Dermis microvascular lymphatic vessel endothelial cell (primary cell): ENCODE data around the gene SLC5A10. TPM values are rescaled to one million over a fixed set of nuclear protein-coding genes. Genes with fewer than 3 reads are reported as not detected.
A peak's percentile ranks its signal among the peaks of the same experiment; 100 is the strongest.
"Not testable (repeated sequence)": the region's sequence is repeated elsewhere in the genome, so short reads cannot be mapped to it uniquely, and the experiment has no call there.

Source experiments
- DNase-seq, 2 donors: peaks; one replicate each; pipeline versions ENCODE4 v3.0.0 to v3.0.0-alpha.2; 2010; ENCODE audit warnings: low read depth in 2 of 2
- total RNA-seq: library from RNA; depleted of rRNA; stranded (reverse); fragments of >200 nt; gene quantifications from 2 replicates; pipeline ENCODE4 v1.2.1, GENCODE V29; 2014

Gene SLC5A10
- total RNA-seq = not detected in 2 replicates

- no peak for DNase-seq
Measured at GRCh38 chr17:18951941-18952842, at the start of gene SLC5A10. SLC5A10 (plus strand) TSS chr17:18952165; CDS start chr17:18952206, 41 bp downstream.

GRCh38 chr17:18904482-18904881 lies 47.5 kb upstream of the SLC5A10 start:
- DNase-seq = no peak

DNA sequence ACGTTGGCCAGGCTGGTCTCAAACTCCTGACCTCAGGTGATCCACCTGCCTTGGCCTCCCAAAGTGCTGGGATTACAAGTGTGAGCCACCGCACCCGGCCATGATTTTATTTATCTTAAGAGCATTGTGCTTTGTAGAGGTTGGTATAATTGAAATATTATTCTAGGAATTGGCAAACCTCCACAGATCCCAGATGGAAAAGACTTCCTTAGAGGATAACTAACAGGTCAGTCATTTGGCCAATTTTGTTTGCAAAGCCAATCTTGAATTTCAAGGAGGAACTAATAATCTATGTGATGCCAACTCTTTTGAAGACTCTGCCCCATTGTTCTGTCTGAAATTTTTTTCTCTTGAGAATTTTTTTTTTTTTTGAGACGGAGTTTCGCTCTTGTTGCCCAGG lies 46.7 kb upstream of the SLC5A10 start:
- DNase-seq = no peak

DNA sequence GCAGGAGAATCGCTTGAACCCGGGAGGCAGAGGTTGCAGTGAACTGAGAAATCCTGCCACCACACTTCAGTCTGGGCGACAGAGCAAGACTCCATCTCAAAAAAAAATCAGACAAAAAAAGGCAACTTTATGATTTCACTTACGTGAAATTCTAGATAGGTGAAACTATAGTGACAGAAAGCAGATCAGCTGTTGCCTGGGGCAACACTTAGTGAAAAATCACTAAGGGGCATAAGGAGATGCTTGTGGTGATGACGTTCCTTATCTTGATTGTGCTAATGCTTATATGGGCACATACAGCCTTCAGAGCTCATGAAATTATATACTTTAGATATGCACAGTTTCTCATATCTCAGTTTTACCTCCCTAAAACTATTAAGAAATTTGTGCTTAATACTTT lies 41.6 kb upstream of the SLC5A10 start:
- no peak for DNase-seq

- DNase-seq = no peak
Measured at GRCh38 chr17:18910881-18911280, 41.1 kb upstream of the SLC5A10 start.

DNA sequence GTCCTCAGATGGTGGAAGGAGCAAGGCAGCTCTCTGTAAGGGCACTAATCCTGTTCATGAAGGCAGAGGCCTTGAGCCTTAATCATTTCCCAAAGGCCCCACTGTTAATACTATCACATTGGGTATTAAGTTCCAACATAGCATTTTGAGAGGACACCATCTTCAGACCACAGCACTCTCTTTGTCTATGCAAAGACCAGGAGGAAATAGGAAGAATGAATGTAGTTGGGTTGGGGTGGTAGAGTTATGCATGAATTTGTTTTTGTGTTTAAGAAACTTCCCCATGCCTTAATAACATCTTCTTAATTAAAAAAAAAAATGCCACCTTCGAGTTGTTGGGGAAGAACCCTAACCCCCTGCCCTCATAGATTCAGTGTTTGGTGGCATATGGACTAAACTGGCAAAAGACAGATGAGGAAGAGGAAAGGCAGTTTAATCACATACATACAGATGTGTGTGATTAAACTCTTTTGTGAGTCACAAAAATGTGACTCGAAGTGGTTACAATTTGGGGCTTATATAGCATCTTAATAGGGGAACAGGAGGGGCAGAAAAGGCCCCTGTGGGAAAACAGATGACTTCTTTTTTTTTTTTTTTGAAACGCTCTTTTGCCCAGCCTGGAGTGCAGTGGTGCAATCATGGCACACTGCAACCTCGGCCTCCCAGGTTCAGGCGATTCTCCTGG lies 35.0 kb upstream of the SLC5A10 start:
- no peak for DNase-seq

GRCh38 chr17:18917506-18918032 lies 34.4 kb upstream of the SLC5A10 start:
- DNase-seq = no peak

GRCh38 chr17:18919963-18920362 lies 32.0 kb upstream of the SLC5A10 start:
- DNase-seq = no peak

- peak in 1 of 2 donors; percentile 71 for DNase-seq
Measured at GRCh38 chr17:18920911-18921441, 31.0 kb upstream of the SLC5A10 start.

- no peak for DNase-seq
Measured at GRCh38 chr17:18921485-18921884, 30.5 kb upstream of the SLC5A10 start.

- peak in 1 of 2 donors; percentile 27 for DNase-seq
Measured at GRCh38 chr17:18921912-18922451, 30.0 kb upstream of the SLC5A10 start.

DNA sequence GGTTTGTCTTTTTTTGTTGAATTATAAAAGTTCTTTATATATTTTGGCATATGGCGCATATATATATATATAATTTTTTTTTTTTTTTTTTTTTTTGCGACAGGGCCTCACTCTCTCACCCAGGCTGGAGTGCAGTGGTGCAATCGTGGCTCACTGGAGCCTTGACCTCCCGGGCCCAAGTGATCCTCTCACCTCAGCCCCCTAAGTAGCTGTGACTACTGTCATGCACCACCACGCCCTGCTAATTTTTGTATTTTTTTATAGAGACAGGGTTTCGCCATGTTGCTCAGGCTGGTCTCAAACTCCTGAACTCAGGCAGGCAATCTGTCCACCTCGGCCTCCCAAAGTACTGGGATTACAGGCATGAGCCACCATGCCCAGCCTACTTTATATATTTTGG lies 29.4 kb upstream of the SLC5A10 start:
- not testable (repeated sequence) for DNase-seq

DNA sequence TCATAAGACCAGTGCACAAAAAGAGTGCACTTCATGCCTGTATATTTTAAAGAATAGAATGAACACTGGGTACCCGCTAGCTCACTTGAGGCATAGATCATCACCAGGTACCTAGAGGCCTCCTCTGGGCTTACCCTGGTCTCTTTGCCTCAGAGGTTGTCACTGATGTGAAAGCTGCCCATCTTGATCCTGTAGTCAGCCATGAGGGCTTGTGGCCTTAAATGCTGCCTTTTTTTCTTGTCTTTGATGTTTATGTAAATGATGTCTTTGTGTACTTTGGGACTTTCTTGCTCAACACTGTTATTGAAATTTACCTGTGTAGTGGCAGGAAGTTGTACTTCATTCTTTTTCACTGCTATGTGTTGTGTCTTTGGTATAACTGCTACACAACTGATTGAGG lies 26.8 kb upstream of the SLC5A10 start:
- no peak for DNase-seq

GRCh38 chr17:18928628-18929125 lies 23.3 kb upstream of the SLC5A10 start:
- peak in 1 of 2 donors; percentile 10 for DNase-seq

GRCh38 chr17:18932360-18933055 lies 19.5 kb upstream of the SLC5A10 start:
- no peak for DNase-seq

DNA sequence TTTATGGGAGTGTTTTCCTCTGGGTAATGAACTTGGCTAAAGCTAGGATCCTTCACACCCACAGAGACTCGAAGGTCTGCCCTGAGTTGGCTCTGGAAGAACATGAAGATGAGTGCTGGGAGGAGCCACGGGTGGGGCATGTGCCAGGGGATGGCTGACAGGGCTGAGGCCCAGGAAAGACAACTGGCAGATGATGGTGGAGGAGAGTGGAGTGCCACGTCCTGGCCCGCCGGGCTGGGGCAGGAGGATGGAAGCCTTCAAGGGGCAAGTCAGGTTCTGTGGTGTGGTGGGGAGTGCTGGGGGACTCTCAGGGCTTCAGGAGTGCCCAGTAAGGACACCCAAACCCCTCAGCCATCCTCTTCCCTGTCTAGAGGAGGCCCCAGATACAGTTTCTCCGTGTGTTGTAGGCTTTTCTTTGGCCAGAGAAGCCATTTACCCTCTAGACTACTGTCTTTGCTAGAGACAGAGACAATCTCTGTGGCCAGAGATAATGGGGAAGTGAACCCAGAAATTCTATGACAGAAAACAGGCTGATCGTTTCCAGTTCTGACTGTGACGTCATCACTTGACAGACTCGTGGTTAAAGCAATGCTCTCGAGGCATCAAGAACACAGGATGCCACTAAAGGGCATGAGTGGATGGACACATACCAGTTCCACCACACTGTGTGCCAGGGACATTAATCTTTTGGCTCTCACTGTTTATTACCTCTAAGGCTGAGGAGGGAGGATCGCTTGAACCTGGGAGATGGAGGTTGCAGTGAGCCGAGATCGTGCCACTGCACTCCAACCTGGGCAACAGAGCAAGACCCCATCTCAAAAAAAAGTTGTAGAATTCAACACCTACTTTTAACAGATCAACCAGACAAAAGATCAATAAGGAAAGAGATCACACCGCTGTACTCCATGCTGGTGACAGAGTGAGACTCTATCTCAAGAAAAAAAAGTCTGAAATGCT lies 18.6 kb upstream of the SLC5A10 start:
- no peak for DNase-seq

DNA sequence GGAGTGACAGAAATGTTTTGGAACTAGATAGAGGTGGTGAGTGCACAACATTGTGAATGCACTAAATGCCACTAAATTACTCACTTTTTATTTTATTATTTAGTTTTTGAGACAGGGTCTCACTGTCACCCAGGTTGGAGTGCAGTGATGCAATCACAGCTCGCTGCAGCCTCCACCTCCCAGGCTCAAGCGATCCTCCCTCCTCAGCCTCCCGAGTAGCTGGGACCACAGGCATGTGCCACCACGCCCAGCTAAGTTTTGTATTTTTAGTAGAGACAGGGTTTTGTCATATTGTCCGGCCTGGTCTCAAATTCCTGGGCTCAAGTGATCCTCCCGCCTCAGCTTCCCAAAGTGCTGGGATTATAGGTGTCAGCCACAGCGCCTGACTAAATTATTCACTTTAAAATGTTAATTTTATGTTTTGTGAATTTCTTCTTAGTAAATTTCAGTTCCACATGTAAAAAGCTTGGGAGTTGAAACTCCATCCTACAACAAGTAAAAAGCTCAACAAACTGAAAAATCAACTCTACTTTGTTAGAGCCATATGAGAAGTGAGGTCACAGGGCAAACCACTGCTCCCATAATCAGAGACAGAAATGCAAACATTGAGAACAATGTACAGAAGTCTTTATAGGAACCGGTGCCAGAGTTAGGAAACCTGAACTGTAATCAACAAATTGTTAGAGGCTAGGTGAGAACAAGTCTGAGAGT lies 13.8 kb upstream of the SLC5A10 start:
- DNase-seq = no peak

GRCh38 chr17:18938692-18939023 lies 13.3 kb upstream of the SLC5A10 start:
- DNase-seq = no peak

GRCh38 chr17:18944646-18945045 lies 7.3 kb upstream of the SLC5A10 start:
- no peak for DNase-seq
